ENCODE measurements around the gene LRP1B.
A peak's percentile ranks its signal among the peaks of the same experiment; 100 is the strongest.

Gene LRP1B

DNA sequence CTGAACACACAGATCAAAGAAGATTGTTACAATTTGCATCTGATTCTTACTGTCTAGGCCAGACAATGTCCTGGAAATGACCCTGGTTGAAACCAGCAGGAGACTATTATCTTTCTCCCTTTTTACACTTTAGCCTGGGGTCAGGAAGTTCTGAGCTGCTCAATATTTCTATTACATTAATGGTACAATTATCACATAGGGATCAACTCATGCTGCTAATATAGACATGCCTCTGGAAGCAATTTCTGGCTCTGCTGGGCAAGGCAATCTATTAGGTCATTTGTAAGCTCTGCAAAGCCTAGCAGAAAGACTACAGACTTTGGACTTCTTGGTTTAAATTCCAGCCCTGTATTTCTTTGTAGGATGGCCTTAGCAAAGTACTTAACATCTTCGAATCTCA lies 205.3 kb downstream of the LRP1B start:
- Histone ChIP-seq H3K27ac (ENCODE audit: low read depth, low read length) (no peak overlapping the region), H3K4me2 (ENCODE audit: low read length) (no peak overlapping the region), H3K4me1 (ENCODE audit: control insufficient read depth, low read length) (no peaks in the 10 kb centered on the region), H3K27me3 (ENCODE audit: control insufficient read depth, low read length) (no peaks in the 10 kb centered on the region), H3F3A (ENCODE audit: control insufficient read depth, insufficient read depth) (no peaks in the 10 kb centered on the region), H3K36me3 (ENCODE audit: control insufficient read depth, low read length) (no peaks in the 10 kb centered on the region), H3K4me3 (ENCODE audit: low read length) (no peak overlapping the region), H3K79me2 (ENCODE audit: control insufficient read depth, low read length) (no peaks in the 10 kb centered on the region), H3K9me2 (replicated peaks; ENCODE audit: control insufficient read depth, low read length) (no peaks in the 10 kb centered on the region; the same call in 1 of the 2 replicates), H4K20me1 (ENCODE audit: control insufficient read depth, insufficient read depth, low read depth, low read length) (no peaks in the 10 kb centered on the region), H3K9me3 (ENCODE audit: control insufficient read depth, insufficient read depth, low read length) (no peaks in the 10 kb centered on the region)
- no peak for TF ChIP-seq EZH2phosphoT487 (IDR thresholded peaks at IDR 0.05; ENCODE audit: borderline replicate concordance, low read length)
- TF ChIP-seq, protein P1, sequence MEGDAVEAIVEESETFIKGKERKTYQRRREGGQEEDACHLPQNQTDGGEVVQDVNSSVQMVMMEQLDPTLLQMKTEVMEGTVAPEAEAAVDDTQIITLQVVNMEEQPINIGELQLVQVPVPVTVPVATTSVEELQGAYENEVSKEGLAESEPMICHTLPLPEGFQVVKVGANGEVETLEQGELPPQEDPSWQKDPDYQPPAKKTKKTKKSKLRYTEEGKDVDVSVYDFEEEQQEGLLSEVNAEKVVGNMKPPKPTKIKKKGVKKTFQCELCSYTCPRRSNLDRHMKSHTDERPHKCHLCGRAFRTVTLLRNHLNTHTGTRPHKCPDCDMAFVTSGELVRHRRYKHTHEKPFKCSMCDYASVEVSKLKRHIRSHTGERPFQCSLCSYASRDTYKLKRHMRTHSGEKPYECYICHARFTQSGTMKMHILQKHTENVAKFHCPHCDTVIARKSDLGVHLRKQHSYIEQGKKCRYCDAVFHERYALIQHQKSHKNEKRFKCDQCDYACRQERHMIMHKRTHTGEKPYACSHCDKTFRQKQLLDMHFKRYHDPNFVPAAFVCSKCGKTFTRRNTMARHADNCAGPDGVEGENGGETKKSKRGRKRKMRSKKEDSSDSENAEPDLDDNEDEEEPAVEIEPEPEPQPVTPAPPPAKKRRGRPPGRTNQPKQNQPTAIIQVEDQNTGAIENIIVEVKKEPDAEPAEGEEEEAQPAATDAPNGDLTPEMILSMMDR (IDR thresholded peaks at IDR 0.05; ENCODE audit: low read depth, low read length, poor library complexity, severe bottlenecking): no peak

DNA sequence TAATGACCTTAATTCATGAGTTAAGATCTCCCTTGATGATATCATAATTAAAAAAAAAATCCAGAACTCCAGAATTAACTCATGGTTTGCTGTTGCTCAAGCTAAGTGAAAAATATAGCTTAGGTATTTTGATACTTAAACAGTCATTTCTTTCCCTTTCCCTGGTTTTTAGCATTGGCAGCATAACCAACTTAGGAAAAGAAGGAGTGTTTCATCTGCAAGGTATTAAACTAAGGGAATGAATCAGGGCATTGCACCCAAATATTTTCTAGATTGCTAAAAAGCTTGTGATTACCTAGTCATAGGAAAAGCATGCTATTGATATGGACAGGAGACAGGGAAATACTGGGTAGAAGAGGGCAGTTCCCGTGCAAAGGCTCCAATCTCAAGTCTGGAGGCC lies 207.2 kb downstream of the LRP1B start:
- no peaks in the 10 kb centered on the region for H3K9me3 ChIP-seq (ENCODE audit: control insufficient read depth, insufficient read depth, low read length)
- no peaks in the 10 kb centered on the region for H4K20me1 ChIP-seq (ENCODE audit: control insufficient read depth, insufficient read depth, low read depth, low read length)
- H3K36me3 ChIP-seq (ENCODE audit: control insufficient read depth, low read length): no peaks in the 10 kb centered on the region
- no peaks in the 10 kb centered on the region; the same call in 1 of the 2 replicates for H3K9me2 ChIP-seq (replicated peaks; ENCODE audit: control insufficient read depth, low read length)
- no peaks in the 10 kb centered on the region for H3K27me3 ChIP-seq (ENCODE audit: control insufficient read depth, low read length)
- no peak overlapping the region for H3K27ac ChIP-seq (ENCODE audit: low read depth, low read length)
- no peaks in the 10 kb centered on the region for H3K4me1 ChIP-seq (ENCODE audit: control insufficient read depth, low read length)
- H3F3A ChIP-seq (ENCODE audit: control insufficient read depth, insufficient read depth): no peaks in the 10 kb centered on the region
- no peaks in the 10 kb centered on the region for H3K79me2 ChIP-seq (ENCODE audit: control insufficient read depth, low read length)
- no peak overlapping the region for H3K4me3 ChIP-seq (ENCODE audit: low read length)
- TF ChIP-seq, protein P1 (IDR thresholded peaks at IDR 0.05; ENCODE audit: low read depth, low read length, poor library complexity, severe bottlenecking): no peak
- no peak for TF ChIP-seq EZH2phosphoT487 (IDR thresholded peaks at IDR 0.05; ENCODE audit: borderline replicate concordance, low read length)
- no peak overlapping the region for H3K4me2 ChIP-seq (ENCODE audit: low read length)

DNA sequence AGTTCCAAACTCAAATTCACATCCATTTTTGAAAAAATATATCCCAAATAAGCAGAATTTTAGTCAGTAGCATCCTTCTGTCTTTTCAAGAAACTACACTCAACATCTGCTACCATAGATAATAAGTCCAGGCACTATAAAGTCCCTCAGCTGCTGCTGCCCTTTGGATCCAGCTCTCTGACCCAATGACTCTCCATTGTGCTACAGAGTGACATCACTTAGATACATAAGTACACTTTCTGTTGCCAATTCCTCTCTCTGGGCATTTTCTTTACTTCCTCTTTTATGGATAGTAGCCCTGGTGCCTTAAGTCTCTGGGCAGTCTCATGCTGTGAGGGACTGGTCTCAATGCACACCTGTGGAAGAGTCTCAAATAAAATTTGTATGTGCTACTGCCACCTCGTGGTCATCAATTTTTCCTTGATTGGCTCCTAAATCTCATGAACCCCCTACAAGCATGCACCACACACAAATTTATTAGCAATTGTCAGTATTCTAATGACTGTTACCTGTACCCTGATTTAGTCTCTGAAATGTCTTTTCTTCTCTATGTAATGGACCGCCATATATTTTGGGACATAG lies 219.2 kb downstream of the LRP1B start:
- Histone ChIP-seq H3K4me2 (ENCODE audit: low read length) (no peak overlapping the region), H3K4me1 (ENCODE audit: control insufficient read depth, low read length) (no peaks in the 10 kb centered on the region), H3K4me3 (ENCODE audit: low read length) (no peak overlapping the region), H4K20me1 (ENCODE audit: control insufficient read depth, insufficient read depth, low read depth, low read length) (no peaks in the 10 kb centered on the region), H3K27ac (ENCODE audit: low read depth, low read length) (no peak overlapping the region), H3K27me3 (ENCODE audit: control insufficient read depth, low read length) (no peaks in the 10 kb centered on the region), H3K36me3 (ENCODE audit: control insufficient read depth, low read length) (no peaks in the 10 kb centered on the region), H3K79me2 (ENCODE audit: control insufficient read depth, low read length) (no peaks in the 10 kb centered on the region), H3K9me3 (ENCODE audit: control insufficient read depth, insufficient read depth, low read length) (no peaks in the 10 kb centered on the region), H3K9me2 (replicated peaks; ENCODE audit: control insufficient read depth, low read length) (no peaks in the 10 kb centered on the region), H3F3A (ENCODE audit: control insufficient read depth, insufficient read depth) (no peaks in the 10 kb centered on the region)
- TF ChIP-seq, protein P1 (IDR thresholded peaks at IDR 0.05; ENCODE audit: low read depth, low read length, poor library complexity, severe bottlenecking): peak; percentile 66
- no peak for TF ChIP-seq EZH2phosphoT487 (IDR thresholded peaks at IDR 0.05; ENCODE audit: borderline replicate concordance, low read length)
